Ammon's horn (tissue), 1 donor: ENCODE measurements around the gene OGFR.
"Not testable (repeated sequence)": the region's sequence is repeated elsewhere in the genome, so short reads cannot be mapped to it uniquely, and the experiment has no call there.

Source experiments
- DNase-seq: peaks from one replicate; pipeline ENCODE4 v3.0.0-alpha.2; 2016; ENCODE audit warnings: low spot score

OGFR gene

DNA sequence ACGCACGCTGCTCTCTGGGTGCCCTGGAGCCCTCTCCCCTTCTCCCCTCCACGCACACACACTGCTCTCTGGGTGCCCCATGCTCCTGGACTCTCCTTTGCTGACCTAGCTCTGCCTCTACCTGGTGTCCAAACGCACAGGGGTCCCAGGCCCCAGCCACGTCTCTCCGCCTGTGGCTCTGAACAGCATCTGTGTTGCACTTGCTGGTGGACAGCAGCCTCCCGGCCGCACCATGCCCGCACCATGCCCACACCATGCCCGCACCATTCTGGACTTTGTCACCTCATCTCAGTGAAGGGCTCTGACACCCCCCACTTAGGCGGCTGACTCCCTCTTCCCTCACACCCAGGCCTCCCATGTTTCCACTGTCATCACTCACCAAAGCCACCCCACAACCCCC is 35.2 kb downstream of the OGFR start:
- no peak for DNase-seq

DNA sequence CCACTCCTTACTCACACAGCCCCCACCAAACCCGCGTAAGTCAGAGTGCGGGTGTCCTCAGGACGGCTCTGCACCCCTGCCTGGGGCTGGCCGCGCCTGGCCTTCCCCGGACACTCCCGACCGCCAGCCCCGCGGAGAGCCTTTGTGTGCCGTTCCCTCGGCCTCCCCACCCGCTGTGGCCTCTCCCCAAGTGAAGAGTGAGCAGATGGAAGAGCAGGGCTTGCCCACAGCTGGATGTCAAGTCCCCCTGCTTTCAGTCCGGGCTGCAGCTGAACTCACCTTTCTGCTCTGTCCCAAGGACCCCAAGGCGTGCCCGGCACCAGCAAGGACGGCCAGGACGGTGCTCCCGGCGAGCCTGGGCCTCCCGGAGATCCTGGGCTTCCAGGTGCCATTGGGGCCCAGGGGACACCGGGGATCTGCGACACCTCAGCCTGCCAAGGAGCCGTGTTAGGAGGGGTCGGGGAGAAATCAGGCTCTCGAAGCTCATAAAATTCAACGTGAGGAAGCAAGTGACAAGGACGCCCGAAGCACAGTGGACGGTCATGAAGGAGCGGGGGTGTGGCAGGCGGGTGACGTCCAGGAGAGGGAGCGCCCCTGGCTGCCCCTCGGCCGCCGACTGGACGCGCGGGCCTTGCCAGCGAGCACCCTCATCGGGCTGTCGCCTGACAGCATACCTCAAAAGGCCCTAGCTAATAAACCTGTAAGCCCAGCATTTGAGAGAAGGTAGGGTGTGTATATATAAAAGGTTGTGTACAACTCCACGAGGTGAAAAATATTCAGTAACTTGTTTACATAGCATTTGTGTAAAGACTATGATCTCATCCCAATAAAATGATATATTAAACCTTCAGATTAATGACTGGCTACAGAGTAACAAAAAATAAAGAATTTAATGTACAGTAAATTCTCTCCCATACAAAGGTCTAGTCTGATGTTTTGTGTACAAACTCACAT is 35.9 kb downstream of the OGFR start:
- DNase-seq: no peak

DNA sequence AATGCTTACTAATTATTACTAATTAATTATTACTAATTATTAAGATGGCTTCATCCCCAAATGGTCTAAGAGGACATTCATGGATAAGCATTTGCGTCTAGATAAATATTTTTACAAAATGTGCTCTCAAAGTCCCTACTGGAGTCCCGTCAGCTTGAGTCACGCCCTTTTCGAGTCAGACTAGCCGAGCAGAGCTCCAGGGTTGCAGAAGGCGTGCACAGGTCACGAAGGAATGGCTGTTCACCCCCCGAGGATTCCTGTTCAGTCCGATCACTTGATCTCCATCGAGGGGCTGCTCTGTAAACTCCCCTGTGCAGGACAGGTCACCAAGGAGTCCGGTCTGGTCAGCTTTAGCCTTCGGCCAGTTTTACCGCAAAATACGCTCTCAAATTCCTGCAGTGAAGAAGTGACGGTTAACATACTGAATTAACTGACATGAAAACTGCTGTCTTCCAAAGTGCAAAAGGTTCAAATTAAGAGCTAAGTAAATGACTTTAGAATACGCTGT is 37.1 kb downstream of the OGFR start:
- no peak for DNase-seq

DNA sequence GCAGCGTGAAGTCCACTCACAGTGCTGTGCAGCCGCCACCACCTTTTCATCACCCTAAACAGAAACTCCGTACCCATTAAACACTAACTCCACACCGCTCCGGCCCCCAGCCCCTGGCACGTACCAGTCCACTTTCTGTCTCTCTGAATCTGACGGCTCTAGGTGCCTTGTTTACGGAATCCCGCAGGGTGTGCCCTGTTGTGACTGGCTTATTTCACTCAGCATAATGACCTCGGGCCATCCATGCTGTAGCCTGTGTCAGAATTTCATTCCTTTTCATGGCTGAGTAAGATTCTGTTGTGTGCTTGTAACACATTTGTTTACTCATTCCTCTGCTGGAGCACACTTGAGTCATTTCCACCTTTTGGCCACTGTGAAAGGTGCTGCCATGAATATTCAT is 39.0 kb downstream of the OGFR start:
- DNase-seq: no peak

DNA sequence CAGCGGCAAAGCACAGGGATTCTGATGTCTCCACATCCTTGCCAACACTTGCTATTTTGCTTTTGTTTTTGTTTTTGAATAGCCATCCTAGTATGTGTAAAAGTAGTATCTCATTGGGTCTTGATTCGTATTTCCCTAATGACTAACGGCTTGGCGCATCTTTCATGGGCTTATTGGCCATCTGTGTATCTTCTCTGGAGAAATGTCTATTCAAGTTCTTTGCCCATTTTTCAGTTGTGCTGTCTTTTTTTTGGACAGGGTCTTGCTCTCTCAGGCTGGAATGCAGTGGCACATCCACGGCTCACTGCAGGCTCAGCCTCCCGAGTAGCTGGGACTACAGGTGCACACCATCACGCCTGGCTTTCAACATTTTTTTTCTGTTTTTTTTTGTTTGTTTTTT is 39.5 kb downstream of the OGFR start:
- DNase-seq: no peak

DNA sequence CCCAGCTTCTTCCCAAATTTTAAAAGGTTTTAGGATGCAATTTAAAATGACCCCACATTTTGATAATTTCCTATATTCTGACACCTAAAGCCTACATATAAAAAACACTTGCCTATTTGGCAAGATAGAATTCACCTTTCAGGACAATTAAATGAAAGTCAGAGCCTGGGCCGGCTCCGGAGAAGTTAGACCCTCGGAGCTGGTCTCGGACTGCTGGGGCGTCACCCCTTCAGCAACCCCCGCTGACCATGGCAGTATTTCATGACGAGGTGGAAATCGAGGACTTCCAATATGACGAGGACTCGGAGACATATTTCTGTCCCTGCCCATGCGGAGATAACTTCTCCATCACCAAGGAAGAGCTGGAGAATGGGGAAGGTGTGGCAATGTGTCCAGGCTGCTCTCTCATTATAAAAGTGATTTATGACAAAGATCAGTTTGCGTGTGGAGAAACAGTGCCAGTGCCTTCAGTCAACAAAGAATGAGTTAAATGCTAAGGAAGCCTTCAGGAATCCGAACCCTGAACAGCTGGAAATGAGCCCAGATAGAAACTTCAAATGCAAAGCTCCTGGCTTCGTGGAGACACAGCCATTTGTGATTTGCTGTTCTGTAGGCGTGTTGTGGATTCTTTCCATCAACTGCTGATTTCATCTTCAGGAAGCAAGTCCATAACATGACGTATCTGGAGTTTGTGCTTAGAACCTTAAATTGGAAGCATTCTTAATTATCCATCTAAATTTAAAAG is 41.0 kb downstream of the OGFR start:
- no peak for DNase-seq

DNA sequence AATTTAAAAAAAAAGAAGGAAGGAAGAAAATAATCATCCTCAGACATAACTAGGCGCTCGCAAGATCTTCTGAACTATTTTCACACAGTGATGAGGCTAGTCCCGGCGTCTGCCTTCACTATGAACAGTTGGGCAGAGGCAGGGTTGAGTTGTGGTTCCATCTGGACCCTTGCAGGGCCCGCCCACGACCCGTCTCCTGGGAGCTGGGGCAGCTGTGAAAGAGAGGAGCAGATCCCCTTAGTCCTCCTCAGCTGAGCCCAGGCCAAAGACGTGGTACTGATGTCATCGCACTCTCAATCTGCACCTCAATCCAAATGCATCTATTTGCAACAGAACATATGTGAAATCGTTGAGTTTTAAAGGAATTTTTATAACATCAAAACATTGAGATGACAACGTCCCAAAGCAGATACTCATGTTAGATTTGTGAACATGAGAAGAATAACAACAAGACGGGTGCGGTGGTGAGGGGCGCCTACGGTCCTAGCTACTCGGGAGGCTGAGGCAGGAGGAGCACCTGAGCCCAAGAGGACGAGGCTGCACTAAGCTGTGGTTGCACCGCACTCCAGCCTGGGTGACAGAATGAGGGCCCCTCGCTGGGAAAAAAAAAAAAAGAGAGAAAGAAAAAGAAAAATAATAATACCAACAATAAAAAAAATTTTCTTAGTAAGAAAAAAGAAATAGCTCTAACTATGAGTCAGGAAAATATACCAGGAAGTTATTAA is 41.7 kb downstream of the OGFR start:
- peak; percentile 54 for DNase-seq

DNA sequence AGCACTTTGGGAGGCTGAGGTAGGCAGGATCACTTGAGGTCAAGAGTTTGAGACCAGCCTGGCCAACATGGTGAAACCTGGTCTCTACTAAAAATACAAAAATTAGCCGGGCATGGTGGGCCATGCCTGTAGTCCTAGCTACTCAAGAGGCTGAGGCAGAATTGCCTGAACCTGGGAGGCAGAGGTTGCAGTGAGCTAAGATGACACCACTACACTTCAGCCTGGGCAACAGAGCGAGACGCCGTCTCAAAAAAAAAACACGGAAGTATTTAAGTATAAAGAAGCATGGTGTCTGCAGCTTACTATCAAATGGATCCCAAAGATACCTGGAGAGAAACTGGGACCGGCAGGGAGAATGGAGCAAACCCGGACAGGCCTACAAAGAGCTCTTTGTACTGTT is 44.3 kb downstream of the OGFR start:
- DNase-seq: not testable (repeated sequence)

DNA sequence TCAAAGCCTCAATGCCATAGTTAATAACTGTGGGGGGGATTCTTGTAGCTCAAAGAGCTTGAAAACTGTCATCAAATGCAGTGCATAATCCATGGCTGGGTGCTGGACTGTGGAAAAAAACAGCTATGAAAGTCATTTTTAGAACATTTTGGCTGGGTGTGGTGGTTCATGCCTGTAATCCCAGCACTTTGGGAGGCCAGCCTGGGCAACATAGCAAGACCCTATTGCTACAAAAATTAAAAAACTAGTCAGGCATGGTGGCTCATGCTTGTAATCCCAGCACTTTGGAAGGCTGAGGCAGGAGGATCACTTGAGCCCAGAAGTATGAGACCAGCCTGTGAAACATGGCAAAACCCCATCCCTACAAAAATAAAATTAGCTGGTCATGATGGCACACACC is 44.8 kb downstream of the OGFR start:
- no peak for DNase-seq

DNA sequence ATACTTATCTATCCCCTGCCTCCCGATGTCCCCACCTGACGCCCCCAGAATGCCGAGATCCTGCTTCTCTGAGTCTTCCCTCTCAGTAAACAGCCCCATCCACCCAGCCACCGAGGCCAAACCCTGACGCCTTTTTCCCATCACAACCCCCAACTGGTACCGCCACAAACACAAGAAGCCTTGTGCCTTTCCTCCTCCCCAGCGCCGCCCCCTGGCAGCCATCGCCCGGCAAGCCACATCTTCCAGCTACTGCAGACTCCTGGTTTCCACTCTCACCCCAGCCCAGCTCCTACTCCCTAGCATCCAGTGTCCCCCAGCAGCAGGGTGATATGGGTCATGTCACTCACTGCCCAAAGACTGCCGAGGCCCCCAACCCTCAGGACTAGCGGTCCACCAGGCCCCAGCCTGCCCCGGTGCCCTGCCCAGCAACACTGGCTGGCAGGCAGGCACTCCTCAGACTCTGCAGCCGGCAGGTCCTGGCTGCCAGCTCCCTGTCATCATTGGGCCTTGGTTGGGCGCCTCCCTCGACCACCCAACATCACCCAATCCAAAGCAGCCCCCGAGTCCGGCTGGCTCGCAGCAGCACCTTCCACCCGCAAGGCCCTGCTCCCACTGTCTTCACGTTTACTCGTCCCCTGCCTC is 45.8 kb downstream of the OGFR start:
- peak; percentile 88 for DNase-seq

DNA sequence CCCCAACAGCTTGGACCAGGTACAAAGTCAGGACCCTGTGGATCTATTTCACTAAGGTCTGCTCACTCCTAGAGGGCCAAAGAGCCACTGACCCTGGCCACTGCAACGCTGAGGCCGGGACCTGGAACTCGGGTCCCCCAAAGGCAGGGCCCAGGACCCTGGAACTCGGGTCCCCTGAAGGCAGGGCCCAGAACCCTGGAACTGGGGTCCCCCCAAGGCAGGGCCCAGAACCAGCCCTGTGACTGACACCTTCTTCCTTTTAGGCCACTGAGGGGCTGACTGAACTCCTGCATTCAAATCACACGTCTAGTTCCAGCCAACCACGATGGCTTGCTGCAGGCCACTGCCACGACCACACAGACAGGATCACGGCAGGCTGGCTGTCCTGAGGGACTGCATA is 47.6 kb downstream of the OGFR start:
- DNase-seq: no peak

DNA sequence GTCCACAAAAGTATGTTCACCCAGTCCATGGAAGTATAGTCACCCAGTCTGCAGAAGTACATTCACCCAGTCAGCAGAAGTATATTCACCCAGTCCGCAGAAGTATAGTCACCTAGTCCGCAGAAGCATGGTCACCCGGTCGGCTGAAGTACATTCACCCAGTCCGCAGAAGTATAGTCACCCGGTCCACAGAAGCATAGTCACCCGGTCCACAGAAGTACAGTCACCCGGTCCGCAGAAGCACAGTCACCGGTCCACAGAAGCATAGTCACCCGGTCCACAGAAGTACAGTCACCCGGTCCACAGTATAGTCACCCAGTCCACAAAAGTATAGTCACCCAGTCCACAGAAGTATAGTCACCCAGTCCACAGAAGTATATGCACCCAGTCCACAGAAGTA is 48.2 kb downstream of the OGFR start:
- no peak for DNase-seq

DNA sequence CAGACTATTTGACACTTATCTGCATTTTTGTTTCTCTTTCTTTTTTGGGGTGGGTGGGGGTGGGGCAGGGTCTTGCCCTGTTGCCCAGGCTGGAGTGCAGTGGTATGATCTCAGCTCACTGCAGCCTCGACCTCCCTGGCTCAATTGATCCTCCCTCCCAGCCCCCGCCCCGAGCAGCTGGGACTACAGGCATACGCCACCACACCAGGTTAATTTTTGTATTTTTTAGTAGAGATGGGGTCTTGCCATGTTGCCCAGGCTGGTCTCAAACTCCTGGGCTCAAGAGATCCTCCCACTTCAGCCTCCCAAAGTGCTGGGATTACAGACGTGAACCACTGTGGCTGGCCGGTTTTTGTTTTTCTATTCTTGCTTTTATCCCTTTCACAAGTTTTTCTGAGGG is 48.7 kb downstream of the OGFR start:
- not testable (repeated sequence) for DNase-seq

DNA sequence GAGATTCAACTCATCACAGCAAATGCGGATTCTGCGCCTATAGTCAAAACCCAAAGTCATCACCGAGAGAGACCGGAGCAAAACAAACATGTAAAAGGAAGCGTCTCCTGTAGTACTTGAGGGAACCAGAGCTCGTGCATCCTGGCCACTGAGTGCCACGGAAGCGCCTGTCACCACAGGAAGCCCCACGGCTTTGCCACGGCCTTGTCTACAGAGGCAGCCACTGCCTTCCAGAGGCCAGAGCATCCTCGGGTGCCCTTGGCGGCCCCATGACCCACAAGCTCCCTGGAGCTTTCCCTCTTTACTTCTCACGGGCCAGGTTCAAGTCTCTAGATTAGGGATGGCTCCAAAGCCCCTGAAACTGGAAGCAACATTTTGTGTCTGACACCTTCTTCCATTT is 49.5 kb downstream of the OGFR start:
- no peak for DNase-seq

DNA sequence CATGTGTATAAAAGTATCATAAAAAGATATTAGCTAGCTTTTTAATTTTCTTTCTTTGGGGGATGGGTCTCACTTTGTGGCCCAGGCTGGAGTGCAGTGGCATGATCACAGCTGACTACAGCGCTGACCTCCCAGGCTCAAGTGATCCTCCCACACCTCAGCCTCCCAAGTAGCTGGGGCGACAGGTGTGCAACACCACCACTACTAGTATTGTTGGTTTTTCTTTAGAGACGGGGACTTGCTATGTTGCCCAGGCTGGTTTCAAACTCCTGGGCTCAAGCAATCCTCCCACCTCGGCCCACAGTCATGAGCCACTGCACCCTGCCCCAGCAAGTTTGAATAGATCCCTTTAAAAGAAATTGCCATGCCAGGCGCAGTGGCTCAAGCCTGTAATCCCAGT is 50.5 kb downstream of the OGFR start:
- DNase-seq: no peak

DNA sequence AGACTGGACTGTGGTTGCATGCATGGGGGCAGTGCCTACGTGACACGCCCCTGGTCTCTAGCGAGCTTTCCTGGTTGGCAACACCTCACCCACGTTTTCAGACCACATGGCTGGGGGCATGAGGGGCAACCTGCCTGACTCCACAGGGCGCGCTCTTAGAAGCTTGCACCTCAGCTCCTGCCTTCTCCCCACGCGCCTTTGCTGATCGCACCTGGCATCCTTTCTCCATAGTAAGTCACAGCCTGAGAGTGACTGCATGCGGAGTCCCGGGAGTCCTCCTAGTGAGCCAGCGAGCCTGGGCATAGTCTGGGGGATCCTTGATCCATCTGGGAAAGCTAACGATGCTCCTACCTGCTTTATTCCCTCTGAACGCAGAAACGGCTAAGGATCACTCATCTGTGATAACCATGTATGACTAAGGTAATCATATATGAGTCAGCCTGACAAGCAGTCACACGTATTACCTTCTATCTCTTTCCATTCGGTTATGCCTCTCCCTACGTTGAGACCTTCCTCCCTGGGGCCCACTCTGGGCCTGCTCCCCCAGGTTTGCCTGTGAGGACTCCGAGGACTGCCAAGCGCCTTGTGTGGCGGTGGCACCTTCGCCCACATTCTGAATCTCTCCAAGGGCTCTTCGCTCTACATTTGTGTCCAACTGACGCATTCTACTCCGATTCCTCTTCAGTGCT is 52.4 kb downstream of the OGFR start:
- DNase-seq: no peak

DNA sequence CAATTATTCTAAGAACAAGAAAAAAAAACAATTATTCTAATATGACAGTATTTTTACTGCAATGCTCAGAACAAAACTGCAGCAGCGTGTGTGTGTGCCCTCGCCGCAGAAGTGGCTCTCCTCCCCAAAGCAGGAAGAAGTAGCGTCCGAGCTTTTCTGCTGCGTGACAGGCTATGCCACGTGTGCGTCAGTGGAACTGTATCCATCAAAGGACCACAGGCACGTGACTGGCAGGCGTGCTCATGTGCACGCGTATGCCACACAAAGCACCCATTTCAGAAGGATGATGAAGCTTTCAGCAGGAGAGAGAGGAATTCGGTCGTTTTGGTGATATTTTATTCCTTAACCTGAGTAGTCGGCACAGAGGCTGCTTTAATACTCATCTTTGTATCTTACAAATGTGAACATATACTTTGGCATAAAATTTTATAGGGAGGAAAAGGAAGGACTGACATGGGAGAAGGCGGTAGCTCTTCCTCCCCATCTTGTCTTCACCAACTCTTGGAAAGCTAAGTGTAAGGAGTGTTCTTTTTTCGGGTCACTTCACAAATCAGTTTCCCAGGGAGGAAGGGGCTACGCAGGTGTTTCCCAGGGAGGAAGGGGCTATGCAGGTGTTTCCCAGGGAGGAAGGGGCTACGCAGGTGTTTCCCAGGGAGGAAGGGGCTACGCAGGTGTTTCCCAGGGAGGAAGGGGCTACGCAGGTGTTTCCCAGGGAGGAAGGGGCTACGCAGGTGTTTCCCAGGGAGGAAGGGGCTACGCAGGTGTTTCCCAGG is 53.6 kb downstream of the OGFR start:
- DNase-seq: peak; percentile 67

DNA sequence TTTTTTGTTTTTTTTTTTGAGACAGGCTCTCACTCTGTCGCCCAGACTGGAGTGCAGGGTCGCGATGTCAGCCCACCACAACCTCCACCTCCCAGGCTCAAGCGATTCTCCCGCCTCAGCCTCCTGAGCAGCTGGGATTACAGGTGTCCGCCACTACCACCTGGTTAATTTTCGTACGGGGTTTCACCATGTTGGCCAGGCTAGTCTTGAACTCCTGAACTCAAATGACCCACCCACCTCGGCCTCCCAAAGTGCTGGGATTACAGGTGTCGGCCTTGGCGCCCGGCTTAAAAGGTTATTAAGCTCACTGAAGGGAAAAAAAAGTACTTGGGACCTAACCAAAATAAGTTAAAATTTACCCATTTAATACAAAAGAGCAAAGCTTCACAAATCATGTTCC is 55.1 kb downstream of the OGFR start:
- DNase-seq: no peak

DNA sequence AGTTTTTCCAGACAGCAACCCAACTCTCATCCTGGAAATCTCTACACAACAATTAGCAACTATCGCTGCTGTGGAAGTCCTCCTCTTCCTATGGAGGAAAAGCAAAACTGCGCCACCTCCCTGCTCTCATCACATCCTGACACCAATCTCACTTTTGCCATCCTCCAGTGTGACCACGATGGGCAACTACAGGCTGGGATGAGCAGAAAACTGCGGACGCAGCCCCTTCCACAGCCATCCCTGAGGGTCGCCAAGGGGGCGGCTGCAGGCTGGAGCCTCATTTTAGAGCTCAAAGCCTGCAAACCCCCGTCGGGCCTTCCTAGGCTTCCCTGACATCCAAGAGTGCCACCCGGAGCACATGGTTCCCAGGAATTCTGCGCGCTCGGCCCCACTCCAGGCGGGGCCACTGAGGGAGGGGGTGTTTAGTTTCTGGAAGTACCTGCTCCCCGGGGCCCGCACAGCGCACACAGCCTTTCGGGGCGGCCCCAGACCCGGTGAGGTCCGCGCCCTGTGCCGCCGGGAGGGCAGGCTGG is 55.8 kb downstream of the OGFR start:
- peak; percentile 69 for DNase-seq
